Measurements from ENCODE around the gene DOK7.

DNA sequence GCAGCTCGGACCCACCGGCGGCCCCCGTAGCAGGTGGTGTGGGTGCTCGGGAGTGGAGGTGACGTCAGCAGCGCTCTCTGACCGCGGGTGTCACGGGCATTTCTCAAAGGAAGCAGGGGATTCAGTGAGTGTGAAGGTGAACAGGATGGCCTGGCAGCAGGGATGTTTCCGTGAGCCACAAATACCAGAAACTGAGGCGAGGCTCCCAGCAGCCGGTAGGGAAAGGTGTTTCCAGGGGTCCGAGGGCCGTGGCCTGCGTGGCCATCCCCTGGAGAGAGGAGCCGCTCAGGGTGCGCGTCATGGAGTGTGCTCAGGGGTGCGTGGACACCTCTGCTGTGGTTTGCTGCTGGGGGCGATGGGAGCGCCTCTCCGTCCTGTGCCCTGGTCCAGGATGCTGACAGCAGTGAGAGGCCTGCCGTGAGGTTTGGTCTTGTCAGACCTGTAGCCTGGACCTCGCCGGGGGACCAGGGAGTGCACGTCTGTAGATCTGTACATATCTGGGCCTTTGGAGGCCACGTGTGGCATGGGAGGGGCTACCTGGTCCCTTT lies 31.6 kb upstream of the DOK7 start:
- TF ChIP-seq, protein P1, sequence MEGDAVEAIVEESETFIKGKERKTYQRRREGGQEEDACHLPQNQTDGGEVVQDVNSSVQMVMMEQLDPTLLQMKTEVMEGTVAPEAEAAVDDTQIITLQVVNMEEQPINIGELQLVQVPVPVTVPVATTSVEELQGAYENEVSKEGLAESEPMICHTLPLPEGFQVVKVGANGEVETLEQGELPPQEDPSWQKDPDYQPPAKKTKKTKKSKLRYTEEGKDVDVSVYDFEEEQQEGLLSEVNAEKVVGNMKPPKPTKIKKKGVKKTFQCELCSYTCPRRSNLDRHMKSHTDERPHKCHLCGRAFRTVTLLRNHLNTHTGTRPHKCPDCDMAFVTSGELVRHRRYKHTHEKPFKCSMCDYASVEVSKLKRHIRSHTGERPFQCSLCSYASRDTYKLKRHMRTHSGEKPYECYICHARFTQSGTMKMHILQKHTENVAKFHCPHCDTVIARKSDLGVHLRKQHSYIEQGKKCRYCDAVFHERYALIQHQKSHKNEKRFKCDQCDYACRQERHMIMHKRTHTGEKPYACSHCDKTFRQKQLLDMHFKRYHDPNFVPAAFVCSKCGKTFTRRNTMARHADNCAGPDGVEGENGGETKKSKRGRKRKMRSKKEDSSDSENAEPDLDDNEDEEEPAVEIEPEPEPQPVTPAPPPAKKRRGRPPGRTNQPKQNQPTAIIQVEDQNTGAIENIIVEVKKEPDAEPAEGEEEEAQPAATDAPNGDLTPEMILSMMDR (IDR thresholded peaks at IDR 0.05) = no peak
- TF ChIP-seq EP300 (IDR thresholded peaks at IDR 0.05) = no peak
